Rectal smooth muscle tissue (tissue), 1 donor: Measurements from ENCODE around the gene RNH1.
A peak's percentile ranks its signal among the peaks of the same experiment; 100 is the strongest.

Source experiments
- H3K27ac ChIP-seq: one replicate; pipeline ENCODE4 v1.7.0; 2013; ENCODE audit warnings: low read depth, low read length, inconsistent platforms
- H3K27me3 ChIP-seq: one replicate; pipeline ENCODE4 v1.7.0; 2013; ENCODE audit warnings: low read length; ENCODE audit not compliant: control insufficient read depth, insufficient read depth
- H3K36me3 ChIP-seq: one replicate; pipeline ENCODE4 v1.7.0; 2013; ENCODE audit warnings: low read length; ENCODE audit not compliant: control insufficient read depth, insufficient read depth
- H3K4me1 ChIP-seq: one replicate; pipeline ENCODE4 v1.7.0; 2013; ENCODE audit warnings: low read length; ENCODE audit not compliant: control insufficient read depth, insufficient read depth
- H3K4me3 ChIP-seq: one replicate; pipeline ENCODE4 v1.7.0; 2013; ENCODE audit warnings: low read length
- H3K9ac ChIP-seq: one replicate; pipeline ENCODE4 v1.7.0; 2013; ENCODE audit warnings: low read length

Gene RNH1

GRCh38 chr11:535210-535518 lies 28.1 kb upstream of the RNH1 start:
- Histone ChIP-seq H3K4me1 (peaks cover 7% of the 10 kb centered on the region), H3K36me3 (peaks cover 12% of the 10 kb centered on the region), H3K4me3 (peak overlapping the region; percentile 78), H3K27me3 (peaks cover 4% of the 10 kb centered on the region), H3K9ac (no peak overlapping the region), H3K27ac (no peak overlapping the region)

GRCh38 chr11:534396-535209 lies 27.6 kb upstream of the RNH1 start:
- Histone ChIP-seq H3K27ac (no peak overlapping the region), H3K4me1 (peaks cover 7% of the 10 kb centered on the region), H3K9ac (peak overlapping the region; percentile 49), H3K36me3 (peaks cover 12% of the 10 kb centered on the region), H3K27me3 (peaks cover 4% of the 10 kb centered on the region), H3K4me3 (peak overlapping the region; percentile 78)

- peaks cover 4% of the 10 kb centered on the region for H3K27me3 ChIP-seq
- H3K4me3 ChIP-seq: peak overlapping the region; percentile 78
- peaks cover 12% of the 10 kb centered on the region for H3K36me3 ChIP-seq
- no peak overlapping the region for H3K9ac ChIP-seq
- H3K4me1 ChIP-seq: peaks cover 7% of the 10 kb centered on the region
- no peak overlapping the region for H3K27ac ChIP-seq
These were observed 26.7 kb upstream of the RNH1 start for GRCh38 chr11:533586-534395.

GRCh38 chr11:532986-533585 lies 26.0 kb upstream of the RNH1 start:
- Histone ChIP-seq H3K4me1 (peaks cover 7% of the 10 kb centered on the region), H3K9ac (no peak overlapping the region), H3K36me3 (peaks cover 12% of the 10 kb centered on the region), H3K27me3 (peaks cover 4% of the 10 kb centered on the region), H3K4me3 (no peak overlapping the region), H3K27ac (no peak overlapping the region)

- Histone ChIP-seq H3K4me1 (peaks cover 7% of the 10 kb centered on the region), H3K27me3 (no peaks in the 10 kb centered on the region), H3K36me3 (peaks cover 12% of the 10 kb centered on the region), H3K27ac (no peak overlapping the region), H3K4me3 (no peak overlapping the region), H3K9ac (no peak overlapping the region)
These were observed 25.5 kb upstream of the RNH1 start for GRCh38 chr11:532527-532985.

- H3K4me1 ChIP-seq: peaks cover 7% of the 10 kb centered on the region
- H3K27ac ChIP-seq: no peak overlapping the region
These were observed 25.0 kb upstream of the RNH1 start for GRCh38 chr11:531919-532526.

GRCh38 chr11:530960-531831 lies 24.2 kb upstream of the RNH1 start:
- H3K27me3 ChIP-seq: no peaks in the 10 kb centered on the region
- peaks cover 12% of the 10 kb centered on the region for H3K36me3 ChIP-seq
- no peak overlapping the region for H3K4me3 ChIP-seq
- H3K27ac ChIP-seq: no peak overlapping the region
- H3K9ac ChIP-seq: no peak overlapping the region
- peaks cover 7% of the 10 kb centered on the region for H3K4me1 ChIP-seq

More at GRCh38 chr11:531919-532526, 25.0 kb upstream of the RNH1 start:
- H3K27me3 ChIP-seq: no peaks in the 10 kb centered on the region
- no peak overlapping the region for H3K4me3 ChIP-seq
- peaks cover 12% of the 10 kb centered on the region for H3K36me3 ChIP-seq
- no peak overlapping the region for H3K9ac ChIP-seq

- Histone ChIP-seq H3K27ac (no peak overlapping the region), H3K36me3 (peaks cover 12% of the 10 kb centered on the region), H3K9ac (no peak overlapping the region), H3K4me1 (peaks cover 7% of the 10 kb centered on the region), H3K27me3 (no peaks in the 10 kb centered on the region), H3K4me3 (no peak overlapping the region)
These were observed 22.8 kb upstream of the RNH1 start for GRCh38 chr11:529728-530411.

GRCh38 chr11:528815-529727 lies 22.0 kb upstream of the RNH1 start:
- Histone ChIP-seq H3K36me3 (peaks cover 12% of the 10 kb centered on the region), H3K4me1 (peaks cover 2% of the 10 kb centered on the region), H3K27ac (no peak overlapping the region), H3K4me3 (no peak overlapping the region), H3K27me3 (no peaks in the 10 kb centered on the region), H3K9ac (no peak overlapping the region)

- H3K36me3 ChIP-seq: peaks cover 9% of the 10 kb centered on the region
- no peak overlapping the region for H3K27ac ChIP-seq
- no peaks in the 10 kb centered on the region for H3K27me3 ChIP-seq
- H3K4me3 ChIP-seq: no peak overlapping the region
- H3K9ac ChIP-seq: no peak overlapping the region
- no peaks in the 10 kb centered on the region for H3K4me1 ChIP-seq
These were observed 21.2 kb upstream of the RNH1 start for GRCh38 chr11:528166-528814.
